ENCODE measurements around the gene ENG.

DNA sequence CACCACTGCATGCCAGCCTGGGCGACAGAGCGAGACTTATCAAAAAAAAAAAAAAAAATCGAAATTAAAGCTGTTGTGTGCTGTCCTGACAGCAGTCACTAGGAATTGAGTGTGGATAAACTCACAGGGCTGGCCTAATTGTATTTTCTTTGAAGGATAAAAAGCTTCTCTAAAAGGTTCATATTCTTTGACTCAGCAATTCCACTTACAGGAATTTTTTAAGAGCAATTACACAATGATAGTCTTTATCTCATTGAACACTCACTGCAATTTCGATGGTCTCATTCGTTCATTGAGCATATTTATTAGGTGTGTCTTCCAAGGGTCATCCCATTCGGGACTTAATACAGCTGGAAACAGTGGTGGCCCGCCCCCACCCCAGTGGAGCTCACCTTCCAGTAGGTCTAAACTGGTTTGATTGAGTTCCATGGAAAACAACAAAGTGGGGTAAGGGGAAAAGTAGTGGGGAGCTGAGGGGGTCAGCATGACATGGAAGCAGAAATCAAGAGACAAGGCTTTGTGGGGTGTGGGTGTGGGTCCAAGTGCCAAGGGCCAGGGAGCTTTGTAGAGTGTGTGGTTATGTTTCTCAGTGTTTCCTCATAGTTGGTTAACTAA lies 61.9 kb downstream of the ENG start:
- TF ChIP-seq CTCF (IDR thresholded peaks at IDR 0.05) (no peak), EP300 (IDR thresholded peaks at IDR 0.05; ENCODE audit: borderline replicate concordance in 1 of 2, low read depth in 1 of 2, low read length in 1 of 2) (no peak), MXI1 (IDR thresholded peaks at IDR 0.05; ENCODE audit: low read depth, low read length) (no peak), USF2 (IDR thresholded peaks at IDR 0.05; ENCODE audit: borderline replicate concordance, low read depth, low read length) (no peak), TAF1 (IDR thresholded peaks at IDR 0.05; ENCODE audit: borderline replicate concordance, low read depth, low read length) (no peak), YY1 (IDR thresholded peaks at IDR 0.05; ENCODE audit: low read depth) (no peak), CHD2 (IDR thresholded peaks at IDR 0.05; ENCODE audit: low read length, partially characterized antibody) (no peak), RCOR1 (IDR thresholded peaks at IDR 0.05; ENCODE audit: low read length) (no peak), FOSL2 (IDR thresholded peaks at IDR 0.05; ENCODE audit: borderline replicate concordance, low read depth) (no peak), REST (IDR thresholded peaks at IDR 0.05; ENCODE audit: low read depth, low read length) (no peak)
- TF ChIP-seq, protein P1, sequence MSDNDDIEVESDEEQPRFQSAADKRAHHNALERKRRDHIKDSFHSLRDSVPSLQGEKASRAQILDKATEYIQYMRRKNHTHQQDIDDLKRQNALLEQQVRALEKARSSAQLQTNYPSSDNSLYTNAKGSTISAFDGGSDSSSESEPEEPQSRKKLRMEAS (IDR thresholded peaks at IDR 0.05; ENCODE audit: low read depth), result no peak
- TF ChIP-seq, protein P2, sequence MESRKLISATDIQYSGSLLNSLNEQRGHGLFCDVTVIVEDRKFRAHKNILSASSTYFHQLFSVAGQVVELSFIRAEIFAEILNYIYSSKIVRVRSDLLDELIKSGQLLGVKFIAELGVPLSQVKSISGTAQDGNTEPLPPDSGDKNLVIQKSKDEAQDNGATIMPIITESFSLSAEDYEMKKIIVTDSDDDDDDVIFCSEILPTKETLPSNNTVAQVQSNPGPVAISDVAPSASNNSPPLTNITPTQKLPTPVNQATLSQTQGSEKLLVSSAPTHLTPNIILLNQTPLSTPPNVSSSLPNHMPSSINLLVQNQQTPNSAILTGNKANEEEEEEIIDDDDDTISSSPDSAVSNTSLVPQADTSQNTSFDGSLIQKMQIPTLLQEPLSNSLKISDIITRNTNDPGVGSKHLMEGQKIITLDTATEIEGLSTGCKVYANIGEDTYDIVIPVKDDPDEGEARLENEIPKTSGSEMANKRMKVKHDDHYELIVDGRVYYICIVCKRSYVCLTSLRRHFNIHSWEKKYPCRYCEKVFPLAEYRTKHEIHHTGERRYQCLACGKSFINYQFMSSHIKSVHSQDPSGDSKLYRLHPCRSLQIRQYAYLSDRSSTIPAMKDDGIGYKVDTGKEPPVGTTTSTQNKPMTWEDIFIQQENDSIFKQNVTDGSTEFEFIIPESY (IDR thresholded peaks at IDR 0.05; ENCODE audit: borderline replicate concordance, low read depth), result no peak

All from SK-N-SH (cell line).